Right lung (tissue), 5 donors: ENCODE results near the gene IL3RA. TPM values are rescaled to one million over a fixed set of nuclear protein-coding genes. Genes with fewer than 3 reads are reported as not detected.
"Not testable (repeated sequence)": the region's sequence is repeated elsewhere in the genome, so short reads cannot be mapped to it uniquely, and the experiment has no call there.

Experiments
- DNase-seq, 2 donors: peaks; one replicate each; pipeline ENCODE4 v3.0.0-alpha.2; 2013
- polyA plus RNA-seq, 5 donors: library from polyadenylated mRNA; unstranded; fragments of 120-200 nt; gene quantifications; one replicate each; pipeline versions ENCODE4 v1.2.1 to v1.2.3, GENCODE V29; 2013; ENCODE audit warnings: inconsistent platforms in 1 of 5, low replicate concordance in 1 of 5; ENCODE audit not compliant: insufficient read length in 5 of 5, insufficient read depth in 1 of 5

IL3RA gene
- polyA plus RNA-seq, 5 donors, result 17.8 to 26.6 (median 26.0) TPM

GRCh38 chrX:1397441-1398270, 61.1 kb downstream of the IL3RA start:
- DNase-seq, result no peak

DNA sequence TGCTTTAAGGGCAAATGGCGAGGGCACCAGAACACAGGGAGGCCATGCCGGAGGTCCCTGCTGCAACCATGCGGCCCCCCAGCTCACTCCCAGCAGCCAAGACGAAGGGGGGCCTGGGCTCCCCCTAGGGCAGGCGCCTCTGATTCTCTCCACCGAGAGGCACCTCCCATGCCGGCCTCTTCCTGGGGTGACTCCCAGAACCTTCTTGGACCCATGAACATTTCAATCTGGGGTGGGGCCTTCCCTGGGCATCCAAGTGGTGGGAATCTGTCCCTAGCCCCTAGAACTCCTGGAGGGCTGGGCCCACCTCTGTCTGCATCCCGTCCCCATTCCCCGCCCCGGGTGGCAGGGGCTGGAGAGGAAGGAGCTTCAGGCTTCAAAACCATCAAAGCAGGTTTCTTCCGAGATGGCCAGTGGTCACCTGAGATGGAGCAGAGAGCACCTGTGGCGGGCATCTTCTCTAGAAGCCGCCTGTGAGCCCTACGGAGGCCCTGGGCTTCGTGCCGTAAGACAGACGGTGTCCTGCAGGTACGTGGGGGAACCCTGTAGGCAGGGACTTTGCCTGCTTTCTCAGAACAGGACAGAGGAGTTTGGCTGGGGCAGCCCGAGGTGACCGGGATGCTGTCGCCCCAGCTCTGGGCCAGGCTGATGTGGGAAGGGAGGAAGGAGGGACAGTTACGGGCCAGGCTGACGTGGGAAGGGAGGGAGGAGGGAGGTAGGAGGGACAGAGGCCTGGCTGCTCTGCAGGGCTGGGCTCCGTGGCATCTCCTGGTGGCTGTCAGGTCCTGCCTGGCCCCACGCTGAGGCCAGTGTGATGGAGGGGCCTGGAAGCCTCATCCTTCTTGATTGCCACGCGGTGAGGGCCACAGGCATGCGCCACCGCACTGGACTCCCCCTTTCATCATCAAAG, 62.1 kb downstream of the IL3RA start:
- DNase-seq, result no peak

DNA sequence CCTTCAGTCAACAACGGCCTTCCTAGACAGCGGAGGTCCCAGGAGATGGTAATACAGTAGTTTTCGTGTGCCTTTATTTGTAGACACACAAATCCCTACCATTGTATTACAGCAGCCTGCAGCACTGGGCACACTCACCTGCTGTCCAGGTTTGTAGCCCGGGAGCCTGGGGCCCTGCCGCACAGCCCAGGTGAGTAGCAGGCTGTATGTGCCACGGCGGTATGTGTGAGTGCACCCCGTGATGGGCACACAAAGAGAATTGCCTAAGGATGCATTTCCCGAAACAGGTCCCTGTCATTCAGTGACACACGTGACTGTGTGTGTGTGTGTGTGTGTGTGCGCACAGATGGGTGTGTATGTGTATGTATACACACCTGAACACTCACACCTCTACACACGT, 63.5 kb downstream of the IL3RA start:
- no peak for DNase-seq

GRCh38 chrX:1400742-1401471, 64.3 kb downstream of the IL3RA start:
- DNase-seq, result no peak

DNA sequence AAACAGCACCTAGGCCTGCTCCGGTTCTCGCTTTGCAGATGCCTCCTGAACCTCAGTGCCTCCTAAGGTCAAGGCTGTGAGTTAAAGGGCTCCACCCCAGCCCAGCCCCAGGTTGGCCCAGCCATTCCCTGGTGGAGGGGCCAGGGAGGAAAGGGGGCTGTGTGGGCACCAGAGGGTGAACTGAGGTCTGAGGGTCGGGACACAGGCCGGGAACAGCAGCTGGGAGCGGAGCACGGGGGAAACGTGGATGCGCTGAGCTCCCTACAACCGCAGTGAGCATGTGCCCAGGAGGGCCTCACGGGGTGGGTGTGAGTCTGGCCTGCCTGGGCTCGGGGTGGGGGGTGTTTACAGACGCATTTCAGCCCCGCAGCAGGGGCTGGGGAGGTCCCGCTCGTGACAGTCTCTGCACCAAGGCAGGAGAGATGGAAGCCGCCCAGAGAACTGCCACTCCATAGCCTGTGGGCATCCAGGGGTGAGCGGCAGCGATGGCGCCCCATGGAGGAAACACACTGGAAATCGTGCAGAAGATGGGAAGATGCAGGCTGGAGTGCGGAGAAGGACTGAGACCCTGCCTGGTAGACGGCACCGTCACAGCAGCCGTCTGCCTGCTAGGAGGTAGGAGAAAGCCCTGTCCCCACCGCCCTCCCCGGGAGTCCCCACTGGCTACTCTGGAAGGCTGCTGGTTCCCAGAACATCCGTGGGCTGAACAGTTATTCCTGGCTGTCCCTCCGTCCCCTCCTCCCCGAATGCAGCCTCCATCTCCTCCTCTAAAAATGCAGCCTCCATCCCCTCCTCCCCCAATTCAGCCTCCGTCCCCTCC, 65.2 kb downstream of the IL3RA start:
- DNase-seq, result no peak

GRCh38 chrX:1403228-1403627, 66.6 kb downstream of the IL3RA start:
- no peak for DNase-seq

- DNase-seq, result not testable (repeated sequence)
These were observed 67.3 kb downstream of the IL3RA start for GRCh38 chrX:1403867-1404266.

DNA sequence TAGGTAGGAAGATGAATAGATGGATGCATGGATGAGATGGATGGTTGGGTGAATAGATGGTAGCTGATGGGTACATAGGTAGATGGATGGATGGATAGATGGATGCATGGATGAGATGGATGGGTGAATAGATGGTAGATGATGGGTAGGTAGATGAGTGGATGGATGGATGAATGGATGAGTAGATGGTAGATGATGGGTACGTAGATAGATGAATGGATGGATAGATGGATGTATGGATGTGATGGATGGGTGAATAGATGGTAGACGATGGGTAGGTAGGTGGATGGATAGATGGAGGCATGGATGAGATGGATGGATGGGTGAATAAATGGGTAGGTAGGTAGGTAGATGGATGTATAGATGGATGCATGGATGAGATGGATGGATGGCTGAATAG, 69.2 kb downstream of the IL3RA start:
- not testable (repeated sequence) for DNase-seq

DNA sequence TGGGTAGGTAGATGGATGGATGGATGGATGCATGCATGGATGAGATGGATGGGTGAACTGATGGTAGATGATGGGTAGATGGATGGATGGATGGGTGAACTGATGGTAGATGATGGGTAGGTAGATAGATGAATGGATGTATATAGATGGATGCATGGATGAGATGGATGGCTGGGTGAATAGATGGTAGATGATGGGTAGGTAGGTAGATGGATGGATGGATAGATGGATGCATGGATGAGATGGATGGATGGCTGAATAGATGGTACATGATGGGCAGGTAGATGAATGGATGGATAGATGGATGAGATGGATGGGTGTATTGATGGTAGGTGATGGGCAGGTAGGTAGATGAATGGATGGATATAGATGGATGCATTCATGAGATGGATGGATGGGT, 70.5 kb downstream of the IL3RA start:
- no peak for DNase-seq

- no peak for DNase-seq
These were observed 74.7 kb downstream of the IL3RA start for GRCh38 chrX:1411326-1411725.

DNA sequence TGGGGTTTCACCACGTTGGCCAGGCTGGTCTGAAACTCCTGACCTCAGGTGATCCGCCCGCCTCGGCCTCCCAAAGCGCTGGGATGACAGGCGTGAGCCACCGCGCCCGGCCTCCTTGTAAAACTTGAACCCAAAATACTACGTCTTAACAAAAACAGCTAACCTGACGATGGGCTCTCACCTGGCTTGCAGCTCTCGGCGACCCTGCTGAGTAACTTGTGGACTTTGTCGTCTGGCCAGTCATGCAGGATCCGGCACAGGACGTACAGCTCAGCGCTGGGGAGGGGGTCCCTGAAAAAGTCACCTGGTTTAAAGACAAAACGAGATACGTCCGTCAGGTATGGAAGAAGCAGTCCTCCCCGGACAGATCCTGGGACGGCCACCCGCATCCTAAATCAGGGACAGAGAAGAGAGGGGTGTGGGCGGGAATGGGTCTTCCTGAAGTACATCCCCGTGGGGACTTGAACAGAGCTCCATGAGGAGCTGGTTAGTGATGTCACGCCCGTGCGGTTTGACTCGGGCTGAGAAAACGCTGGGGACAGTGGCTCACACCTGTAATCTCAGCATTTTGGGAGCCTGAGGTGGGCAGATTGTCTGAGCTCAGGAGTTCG, 76.1 kb downstream of the IL3RA start:
- DNase-seq, result no peak

GRCh38 chrX:1416327-1416784, 79.8 kb downstream of the IL3RA start:
- no peak for DNase-seq

- no peak for DNase-seq
These were observed 80.6 kb downstream of the IL3RA start for GRCh38 chrX:1416965-1417760.

DNA sequence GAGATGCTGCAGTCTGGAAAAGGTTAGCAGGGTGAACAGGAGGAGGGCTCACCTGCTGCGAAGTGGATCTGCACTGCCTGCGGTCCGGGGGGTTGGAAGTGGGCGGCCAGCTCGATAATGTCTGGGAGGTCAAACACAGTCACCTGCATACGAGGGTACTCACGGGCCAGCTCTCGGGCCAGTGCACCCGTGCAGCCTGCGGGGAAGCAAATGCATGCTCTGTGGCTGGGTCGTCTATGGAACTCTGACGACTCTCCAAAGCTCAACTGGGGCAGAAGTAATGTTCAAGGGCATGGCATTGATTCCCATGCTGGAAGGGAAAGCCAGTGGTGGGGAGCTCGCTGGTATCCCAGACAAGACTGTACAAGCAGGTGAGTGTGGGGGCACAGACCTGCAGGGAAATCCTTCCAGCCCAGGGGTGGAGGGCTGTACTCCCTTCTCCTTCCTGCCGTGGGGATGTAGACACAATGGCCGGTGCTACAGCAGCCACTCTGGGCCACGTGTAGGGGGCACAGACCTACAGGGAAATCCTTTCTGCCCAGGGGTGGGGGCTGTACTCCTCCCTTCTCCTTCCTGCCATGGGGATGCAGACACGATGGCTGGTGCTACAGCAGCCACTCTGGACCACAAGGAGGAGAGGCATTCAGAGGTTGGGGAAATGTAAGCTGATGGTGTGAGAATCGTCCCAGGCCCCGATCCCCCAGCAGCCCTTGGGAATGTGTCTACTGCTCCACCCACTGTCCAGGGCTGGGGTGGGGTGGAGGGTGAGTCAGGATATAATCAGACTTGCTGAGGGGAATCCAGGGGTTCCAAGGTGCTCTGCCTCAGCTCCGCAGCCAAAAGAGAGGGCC, 81.6 kb downstream of the IL3RA start:
- DNase-seq, result no peak

- DNase-seq, result no peak
These were observed 82.4 kb downstream of the IL3RA start for GRCh38 chrX:1418901-1419544.

DNA sequence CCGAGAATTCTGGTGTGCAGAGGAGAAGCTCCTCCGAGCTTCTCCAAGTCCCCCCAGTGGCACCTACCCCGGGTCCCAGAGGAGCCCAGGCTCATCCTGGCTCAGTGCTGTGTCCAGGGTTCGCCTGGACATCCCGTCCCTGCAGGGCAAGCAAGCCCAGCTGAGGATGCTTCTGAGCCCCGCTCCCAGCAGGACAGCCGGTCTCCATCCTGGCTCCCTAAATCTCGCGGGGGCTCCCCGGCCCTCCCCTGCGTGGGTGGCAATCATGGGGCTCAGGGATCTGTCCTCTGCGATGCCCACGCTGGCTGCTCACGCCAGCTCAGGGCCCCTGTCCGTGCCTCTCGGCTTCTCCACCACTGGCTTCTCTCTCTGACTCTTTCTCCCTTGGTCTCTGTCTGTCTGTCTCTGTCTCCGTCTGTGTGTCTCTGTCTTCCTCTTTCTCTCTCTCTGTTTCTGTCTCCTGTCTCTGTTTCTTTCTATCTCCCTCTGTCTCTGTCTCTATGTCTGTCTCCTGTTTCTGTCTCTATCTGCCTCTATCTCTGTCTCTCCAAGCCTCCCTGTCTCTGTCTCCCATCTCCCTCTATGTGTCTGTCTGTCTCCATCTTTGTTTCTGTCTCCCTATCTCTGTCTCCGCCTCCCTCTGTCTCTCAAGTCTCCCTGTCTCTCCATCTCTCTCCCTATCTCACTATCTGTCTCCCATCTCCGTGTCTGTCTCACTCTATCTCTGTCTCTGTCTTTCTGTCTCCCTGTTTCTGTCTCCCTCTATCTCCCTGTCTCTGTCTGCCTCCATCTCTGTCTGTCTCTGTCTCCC, 83.2 kb downstream of the IL3RA start:
- no peak for DNase-seq

GRCh38 chrX:1420371-1420770, 83.8 kb downstream of the IL3RA start:
- no peak for DNase-seq
